PC-9 (cell line): ENCODE results near the gene PRKAR2B.

Experiments used
- EZH2 ChIP-seq: fragments of 200-600 bp; sonication (generic); IDR thresholded peaks from 2 replicates; pipeline ENCODE4 v1.8.0; 2017; ENCODE audit warnings: antibody characterized with exemption, low read depth
- TF ChIP-seq, protein P1 (sequence below): fragments of 200-600 bp; sonication (generic); conservative IDR thresholded peaks from 2 replicates; pipeline ENCODE4 v1.6.1; 2017; ENCODE audit warnings: mixed run types, antibody characterized with exemption, mild to moderate bottlenecking, moderate library complexity

DNA sequence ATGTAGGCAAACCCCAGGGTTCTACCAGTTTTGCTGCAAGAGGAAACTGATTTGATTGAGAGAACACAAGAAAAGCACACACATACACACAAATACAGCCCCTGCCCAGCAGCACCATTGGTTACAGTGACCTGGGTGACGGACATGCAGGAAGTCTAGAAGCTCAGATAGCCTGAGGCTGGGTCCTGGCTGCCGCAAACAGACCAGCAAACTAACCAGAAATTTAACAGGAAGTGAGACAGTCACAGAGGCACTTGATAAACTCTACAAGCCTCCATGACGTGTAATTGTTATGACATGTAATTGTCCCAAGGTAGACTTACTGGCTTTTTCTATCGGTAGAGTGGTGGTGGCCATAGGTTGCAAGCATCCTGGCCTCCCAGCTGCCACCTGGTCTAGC, 58.9 kb downstream of the PRKAR2B start:
- TF ChIP-seq, protein P1, sequence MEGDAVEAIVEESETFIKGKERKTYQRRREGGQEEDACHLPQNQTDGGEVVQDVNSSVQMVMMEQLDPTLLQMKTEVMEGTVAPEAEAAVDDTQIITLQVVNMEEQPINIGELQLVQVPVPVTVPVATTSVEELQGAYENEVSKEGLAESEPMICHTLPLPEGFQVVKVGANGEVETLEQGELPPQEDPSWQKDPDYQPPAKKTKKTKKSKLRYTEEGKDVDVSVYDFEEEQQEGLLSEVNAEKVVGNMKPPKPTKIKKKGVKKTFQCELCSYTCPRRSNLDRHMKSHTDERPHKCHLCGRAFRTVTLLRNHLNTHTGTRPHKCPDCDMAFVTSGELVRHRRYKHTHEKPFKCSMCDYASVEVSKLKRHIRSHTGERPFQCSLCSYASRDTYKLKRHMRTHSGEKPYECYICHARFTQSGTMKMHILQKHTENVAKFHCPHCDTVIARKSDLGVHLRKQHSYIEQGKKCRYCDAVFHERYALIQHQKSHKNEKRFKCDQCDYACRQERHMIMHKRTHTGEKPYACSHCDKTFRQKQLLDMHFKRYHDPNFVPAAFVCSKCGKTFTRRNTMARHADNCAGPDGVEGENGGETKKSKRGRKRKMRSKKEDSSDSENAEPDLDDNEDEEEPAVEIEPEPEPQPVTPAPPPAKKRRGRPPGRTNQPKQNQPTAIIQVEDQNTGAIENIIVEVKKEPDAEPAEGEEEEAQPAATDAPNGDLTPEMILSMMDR: no peak
- no peak for TF ChIP-seq EZH2
